H1 (cell line): ENCODE measurements around the gene NXPH1. TPM values are rescaled to one million over a fixed set of nuclear protein-coding genes. Genes with fewer than 3 reads are reported as not detected.

Source experiments
- CTCF ChIA-PET: fragments of 300-600 bp; sonication (Branson Sonifier 250); formaldehyde crosslinking; loops from one replicate; lab custom pipeline; 2021; ENCODE audit not compliant: partially characterized antibody; lab: Charles Lee
- POLR2A ChIA-PET: fragments of 300-600 bp; sonication (Branson Sonifier 250); formaldehyde crosslinking; loops from one replicate; lab custom pipeline; 2021; ENCODE audit warnings: inconsistent platforms; ENCODE audit not compliant: partially characterized antibody; lab: Charles Lee
- DNase-seq, 2 experiments: peaks; one replicate each; pipeline versions ENCODE4 v3.0.0 to v3.0.0-alpha.2; 2010 to 2022; ENCODE audit warnings: low spot score in 2 of 2, low read depth in 1 of 2, mixed read lengths in 1 of 2
- FAIRE-seq: peaks from 2 replicates; lab custom pipeline; 2011; peaks lifted over from hg19 to GRCh38; lab: Jason Lieb, UNC
- H2AFZ ChIP-seq: 2 replicates; pipeline ENCODE4 v1.8.1; 2012; ENCODE audit warnings: low read length, inconsistent platforms
- H2AK5ac ChIP-seq: 2 replicates; pipeline ENCODE4 v1.6.1; 2013; ENCODE audit warnings: low read depth, low read length
- H2BK120ac ChIP-seq: replicated peaks from 2 replicates; pipeline ENCODE3; 2013; ENCODE audit warnings: low read depth, low read length, inconsistent platforms
- H2BK12ac ChIP-seq: 2 replicates; pipeline ENCODE4 v1.6.1; 2013; ENCODE audit warnings: low read depth, low read length
- H2BK15ac ChIP-seq: 2 replicates; pipeline ENCODE4 v1.6.1; 2013; ENCODE audit warnings: low read length
- H2BK20ac ChIP-seq: 2 replicates; pipeline ENCODE4 v1.6.1; 2013; ENCODE audit warnings: low read length
- H2BK5ac ChIP-seq: 2 replicates; pipeline ENCODE4 v1.6.1; 2013; ENCODE audit warnings: low read depth, low read length
- H3K14ac ChIP-seq: 2 replicates; pipeline ENCODE4 v1.6.1; 2013; ENCODE audit warnings: inconsistent platforms; ENCODE audit not compliant: insufficient read length
- H3K18ac ChIP-seq: 2 replicates; pipeline ENCODE4 v1.6.1; 2013; ENCODE audit warnings: low read length; ENCODE audit errors: extremely low read depth
- H3K23ac ChIP-seq: 2 replicates; pipeline ENCODE4 v1.6.1; 2013; ENCODE audit warnings: inconsistent platforms; ENCODE audit not compliant: insufficient read length
- H3K23me2 ChIP-seq: 2 replicates; pipeline ENCODE4 v1.6.1; 2013; ENCODE audit warnings: low read depth, low read length
- H3K27ac ChIP-seq: 2 replicates; pipeline ENCODE4 v1.6.1; 2011; ENCODE audit warnings: low read depth, low read length, inconsistent platforms
- H3K27me3 ChIP-seq, 4 experiments: replicated peaks in 1 of 4; 1 replicate in 1 of 4; 2 replicates in 3 of 4; pipeline versions ENCODE4 v1.6.1 to v1.8.1; 2011 to 2013; ENCODE audit warnings: low read length in 3 of 4, mild to moderate bottlenecking in 3 of 4, inconsistent platforms in 2 of 4, mixed read lengths in 2 of 4, moderate library complexity in 1 of 4; ENCODE audit not compliant: control insufficient read depth in 3 of 4, insufficient read depth in 3 of 4; ENCODE audit errors: extremely low read depth in 1 of 4
- H3K36me3 ChIP-seq, 4 experiments: 2 replicates each; pipeline versions ENCODE4 v1.6.1 to v1.8.1; 2011 to 2013; ENCODE audit warnings: mild to moderate bottlenecking in 4 of 4, low read length in 3 of 4, moderate library complexity in 2 of 4, control low read depth in 1 of 4, inconsistent platforms in 1 of 4; ENCODE audit not compliant: insufficient read depth in 4 of 4, control insufficient read depth in 2 of 4
- H3K4ac ChIP-seq: replicated peaks from 2 replicates; pipeline ENCODE3; 2013; ENCODE audit warnings: low read length, low read depth, mixed read lengths, inconsistent platforms; ENCODE audit not compliant: insufficient read length
- H3K4me1 ChIP-seq, 4 experiments: replicated peaks in 1 of 4; 1 replicate in 1 of 4; 2 replicates in 3 of 4; pipeline versions ENCODE4 v1.6.1 to v1.8.1; 2011 to 2013; ENCODE audit warnings: low read length in 3 of 4, inconsistent platforms in 2 of 4, mixed read lengths in 1 of 4; ENCODE audit not compliant: insufficient read depth in 4 of 4, control insufficient read depth in 3 of 4
- H3K4me2 ChIP-seq, 2 experiments: 2 replicates each; pipeline versions ENCODE4 v1.6.1 to v1.8.1; 2011 to 2013; ENCODE audit warnings: low read depth in 2 of 2, low read length in 2 of 2, control low read depth in 1 of 2, inconsistent platforms in 1 of 2, mild to moderate bottlenecking in 1 of 2; ENCODE audit not compliant: insufficient read depth in 1 of 2
- H3K4me3 ChIP-seq, 4 experiments: fragments of 200-600, 300-600 bp in 1 of 4; sonication (generic), shearing (Covaris generic), sonication (Bioruptor Twin) in 1 of 4; 2 replicates each; pipeline versions ENCODE4 v1.5.1 to v1.8.1; 2011 to 2016; ENCODE audit warnings: low read length in 4 of 4, low read depth in 3 of 4, control low read depth in 2 of 4, inconsistent platforms in 2 of 4, mild to moderate bottlenecking in 2 of 4, mixed read lengths in 1 of 4, moderate library complexity in 1 of 4; ENCODE audit not compliant: insufficient read depth in 2 of 4; ENCODE audit errors: extremely low read depth in 1 of 4
- H3K56ac ChIP-seq: replicated peaks from 2 replicates; pipeline ENCODE3; 2013; ENCODE audit warnings: low read depth, mild to moderate bottlenecking, mixed read lengths, low read length, inconsistent platforms; ENCODE audit not compliant: insufficient read length
- H3K79me1 ChIP-seq: 2 replicates; pipeline ENCODE4 v1.6.1; 2013; ENCODE audit warnings: low read depth, low read length, control low read depth
- H3K79me2 ChIP-seq, 2 experiments: 2 replicates each; pipeline versions ENCODE4 v1.6.1 to v1.8.1; 2012 to 2013; ENCODE audit warnings: low read length in 2 of 2, mild to moderate bottlenecking in 2 of 2, inconsistent platforms in 1 of 2; ENCODE audit not compliant: insufficient read depth in 2 of 2, control insufficient read depth in 1 of 2
- H3K9ac ChIP-seq, 4 experiments: replicated peaks in 1 of 4; 1 replicate in 1 of 4; 2 replicates in 3 of 4; pipeline versions ENCODE4 v1.6.1 to v1.8.1; 2011 to 2013; ENCODE audit warnings: low read depth in 3 of 4, low read length in 3 of 4, control low read depth in 2 of 4, mild to moderate bottlenecking in 2 of 4, moderate library complexity in 2 of 4, inconsistent platforms in 1 of 4; ENCODE audit errors: extremely low read depth in 1 of 4
- H3K9me3 ChIP-seq, 2 experiments: 2 replicates each; pipeline versions ENCODE4 v1.6.1 to v1.8.1; 2012 to 2013; ENCODE audit warnings: mild to moderate bottlenecking in 2 of 2, moderate library complexity in 2 of 2, control low read depth in 1 of 2, inconsistent platforms in 1 of 2, low read depth in 1 of 2, low read length in 1 of 2, mixed read lengths in 1 of 2; ENCODE audit not compliant: insufficient read depth in 2 of 2
- H4K20me1 ChIP-seq, 2 experiments: replicated peaks in 1 of 2; 2 replicates each; pipeline versions ENCODE3 to v1.8.1; 2011 to 2013; ENCODE audit warnings: inconsistent platforms in 2 of 2, low read length in 2 of 2, mild to moderate bottlenecking in 1 of 2; ENCODE audit not compliant: insufficient read depth in 2 of 2, control insufficient read depth in 1 of 2
- H4K5ac ChIP-seq: 2 replicates; pipeline ENCODE4 v1.6.1; 2013; ENCODE audit warnings: low read length, low read depth, mixed read lengths, inconsistent platforms; ENCODE audit not compliant: insufficient read length
- H4K8ac ChIP-seq: 2 replicates; pipeline ENCODE4 v1.8.0; 2013; ENCODE audit warnings: mild to moderate bottlenecking, moderate library complexity, low read length, inconsistent platforms; ENCODE audit not compliant: insufficient read depth; ENCODE audit errors: extremely low read depth
- H4K91ac ChIP-seq: replicated peaks from 2 replicates; pipeline ENCODE3; 2013; ENCODE audit warnings: low read length, mixed read lengths, inconsistent platforms; ENCODE audit not compliant: insufficient read length
- ATF2 ChIP-seq: IDR thresholded peaks from 2 replicates; pipeline ENCODE4 v1.6.1; 2012; ENCODE audit warnings: low read length, inconsistent platforms
- CHD1 ChIP-seq: IDR thresholded peaks from 2 replicates; pipeline ENCODE4 v1.6.1; 2012; ENCODE audit warnings: low read depth, low read length, improper control_type of control experiment
- CHD2 ChIP-seq: IDR thresholded peaks from 2 replicates; pipeline ENCODE4 v1.6.1; 2012; ENCODE audit warnings: low read length, improper control_type of control experiment
- NANOG ChIP-seq: IDR thresholded peaks from 2 replicates; pipeline ENCODE4 v1.6.1; 2011; ENCODE audit warnings: low read length, low read depth, mild to moderate bottlenecking, inconsistent platforms; ENCODE audit not compliant: insufficient read depth, poor library complexity, severe bottlenecking
- RNF2 ChIP-seq: fragments of 200-900, 300-1000 bp; sonication (generic); IDR thresholded peaks from 2 replicates; pipeline ENCODE4 v1.7.1; 2016; ENCODE audit warnings: borderline replicate concordance, low read depth, mild to moderate bottlenecking, antibody characterized with exemption, low read length; ENCODE audit not compliant: poor library complexity, severe bottlenecking; ENCODE audit errors: missing control alignments
- WGBS, 2 experiments: shearing (Covaris generic) in 1 of 2; methylation state at CpG; one replicate each; pipeline versions ENCODE4 v1.1.6 to v1.1.7; 2013 to 2015; ENCODE audit warnings: low lambda C conversion rate in 2 of 2, mixed read lengths in 2 of 2, inconsistent platforms in 1 of 2, low coverage in 1 of 2, missing lambda C conversion rate in 1 of 2; ENCODE audit not compliant: insufficient replicate concordance in 2 of 2, insufficient coverage in 1 of 2, insufficient read length in 1 of 2; ENCODE audit errors: extremely low coverage in 1 of 2, missing lambda C conversion rate in 1 of 2; 5-methylcytosine and 5-hydroxymethylcytosine counted together
- polyA plus RNA-seq, 7 experiments: library from polyadenylated mRNA; depleted of rRNA in 3 of 7; stranded (reverse) in 5 of 7; unstranded in 2 of 7; fragments of >200 nt in 5 of 7; fragments of 200-250 nt in 2 of 7; gene quantifications; 1 replicate in 5 of 7; 2 replicates in 1 of 7; 4 replicates in 1 of 7; pipeline versions ENCODE4 v1.2.1 to v1.2.3, GENCODE V29; 2011 to 2013; ENCODE audit warnings: missing spikeins in 2 of 7, mixed read lengths in 2 of 7
- total RNA-seq: library from RNA; stranded (reverse); fragmentation: NEBNext Ultra II Directional; extraction: Animal tissue kit (Norgen Biotek cat#: 25700); gene quantifications from 2 replicates; pipeline ENCODE4 v1.2.1, GENCODE V29; 2021
- TF ChIP-seq, protein P1 (sequence below): IDR thresholded peaks from 2 replicates; pipeline ENCODE4 v1.6.1; 2012; ENCODE audit warnings: inconsistent platforms

Gene NXPH1
- total and polyA plus RNA-seq, 2 of the 8 experiments (the other 6 are each of a cell fraction or from before 2014, with no cell fraction given), result 0.14 to 1.0 TPM

DNA sequence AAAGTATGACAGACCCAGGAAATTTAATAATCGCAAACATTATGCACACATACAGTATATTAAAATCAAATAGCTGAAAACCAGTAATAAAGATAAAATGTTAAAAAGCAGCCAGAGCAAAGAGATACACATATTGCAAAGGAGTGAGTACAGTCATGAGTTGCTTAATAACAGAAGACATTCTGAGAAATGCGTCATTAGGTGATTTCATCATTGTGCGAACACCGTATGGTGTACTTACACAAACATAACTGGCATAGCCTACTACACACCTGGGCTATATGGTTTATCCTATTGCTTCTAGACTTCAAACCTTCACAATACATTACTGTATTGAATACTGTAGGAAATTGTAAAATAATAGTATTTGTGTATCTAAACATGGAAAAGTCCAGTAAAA lies 367.6 kb downstream of the NXPH1 start:
- Histone ChIP-seq H3K79me2 (no peaks in the 10 kb centered on the region), H2BK5ac (no peak overlapping the region), H2BK15ac (no peak overlapping the region), H3K56ac (no peak overlapping the region), H4K5ac (no peak overlapping the region), H3K4me2 (no peak overlapping the region), H4K8ac (no peak overlapping the region), H2BK120ac (no peak overlapping the region), H2AFZ (no peak overlapping the region), H3K27me3 (no peaks in the 10 kb centered on the region), H2AK5ac (no peak overlapping the region), H3K36me3 (no peaks in the 10 kb centered on the region), H3K23ac (no peak overlapping the region), H3K4me3 (no peak overlapping the region), H3K9me3 (no peaks in the 10 kb centered on the region), H3K23me2 (no peaks in the 10 kb centered on the region), H3K27ac (no peak overlapping the region), H3K14ac (no peak overlapping the region), H3K18ac (no peak overlapping the region), H4K91ac (no peak overlapping the region), H3K79me1 (no peaks in the 10 kb centered on the region), H3K4ac (no peak overlapping the region), H3K9ac (no peak overlapping the region), H2BK12ac (no peak overlapping the region), H3K4me1 (no peaks in the 10 kb centered on the region), H2BK20ac (no peak overlapping the region), H4K20me1 (no peaks in the 10 kb centered on the region)
- DNase-seq, result no peak
- FAIRE-seq, result no peak
- 96% methylated on average over 4 of the region's 4 CpGs; no CpG with 5 or more reads in 1 of the 2 experiments for WGBS, 2 experiments
- TF ChIP-seq NANOG, result no peak
- TF ChIP-seq, protein P1, sequence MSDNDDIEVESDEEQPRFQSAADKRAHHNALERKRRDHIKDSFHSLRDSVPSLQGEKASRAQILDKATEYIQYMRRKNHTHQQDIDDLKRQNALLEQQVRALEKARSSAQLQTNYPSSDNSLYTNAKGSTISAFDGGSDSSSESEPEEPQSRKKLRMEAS, result no peak
- TF ChIP-seq CHD1, result no peak
- TF ChIP-seq RNF2, result no peak
- no peak for TF ChIP-seq CHD2
- no peak for TF ChIP-seq ATF2
- CTCF ChIA-PET, result interaction anchor here (1.6 kb wide), 1 partner anchor 10 kb away, joined by 3 read pairs; no protein-coding TSS in a partner anchor
- POLR2A ChIA-PET, result no interaction called here
